Fibroblast of skin of left quadriceps (primary cell): ENCODE data around the gene DPH1.
"Not testable (repeated sequence)": the region's sequence is repeated elsewhere in the genome, so short reads cannot be mapped to it uniquely, and the experiment has no call there.

Experiments
- DNase-seq, 2 experiments: peaks; one replicate each; pipeline ENCODE4 v3.0.0-alpha.2; 2013; ENCODE audit warnings: low read depth in 2 of 2

The DPH1 gene

GRCh38 chr17:2029911-2030778 is at the start of gene DPH1:
TSS of gene DPH1 (plus strand) at chr17:2030153. CDS start at chr17:2030170, 17 bp downstream.
- peak; percentile 71 to 77 for DNase-seq

GRCh38 chr17:1980665-1981250 is 49.2 kb upstream of the DPH1 start:
- DNase-seq: no peak

DNA sequence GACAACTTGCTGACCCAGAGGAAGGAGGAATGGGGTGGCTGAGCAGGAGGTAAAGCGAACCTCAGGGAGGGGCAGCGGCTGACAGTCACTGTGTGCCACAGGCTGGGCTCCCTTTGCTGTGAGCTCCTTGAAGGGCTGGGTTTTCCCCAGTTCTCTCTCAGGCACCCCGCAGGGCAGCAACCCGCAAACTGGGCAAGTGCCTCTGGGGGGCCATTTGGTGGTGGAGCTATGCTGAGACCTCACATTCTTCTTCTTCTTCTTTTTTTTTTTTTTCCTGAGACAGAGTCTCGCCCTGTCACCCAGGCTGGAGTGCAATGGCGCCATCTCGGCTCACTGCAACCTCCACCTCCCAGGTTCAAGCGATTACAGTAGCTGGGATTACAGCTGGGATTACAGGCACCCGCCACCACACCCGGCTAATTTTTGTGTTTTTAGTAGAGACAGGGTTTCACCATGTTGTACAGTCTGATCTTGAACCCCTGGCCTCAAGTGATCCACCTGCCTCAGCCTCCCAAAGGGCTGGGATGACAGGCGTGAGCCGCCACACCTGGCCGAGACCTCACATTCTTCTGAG is 47.1 kb upstream of the DPH1 start:
- DNase-seq: not testable (repeated sequence)

DNA sequence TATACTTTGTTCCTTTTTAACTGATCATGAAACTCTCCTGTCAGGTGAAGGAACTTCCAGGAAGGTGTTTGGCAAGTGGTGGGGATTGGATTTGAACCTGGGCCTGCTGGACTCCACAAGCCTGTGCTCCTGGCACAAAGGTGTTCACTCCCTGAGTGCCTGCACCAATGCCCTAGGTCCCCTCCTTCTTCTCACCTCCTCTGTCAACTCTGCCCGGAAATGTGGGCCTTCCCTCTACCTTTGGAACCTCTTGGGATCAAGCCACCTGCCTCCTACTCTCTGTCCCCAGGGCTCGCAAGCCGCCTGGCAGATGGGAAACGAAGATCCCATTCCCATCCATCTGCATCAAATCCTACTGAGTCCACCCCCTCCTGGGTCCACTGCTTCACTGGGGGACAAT is 44.9 kb upstream of the DPH1 start:
- no peak for DNase-seq

GRCh38 chr17:1985686-1986085 is 44.3 kb upstream of the DPH1 start:
- no peak for DNase-seq

- no peak for DNase-seq
Observed at GRCh38 chr17:1986783-1987451, 43.0 kb upstream of the DPH1 start.

DNA sequence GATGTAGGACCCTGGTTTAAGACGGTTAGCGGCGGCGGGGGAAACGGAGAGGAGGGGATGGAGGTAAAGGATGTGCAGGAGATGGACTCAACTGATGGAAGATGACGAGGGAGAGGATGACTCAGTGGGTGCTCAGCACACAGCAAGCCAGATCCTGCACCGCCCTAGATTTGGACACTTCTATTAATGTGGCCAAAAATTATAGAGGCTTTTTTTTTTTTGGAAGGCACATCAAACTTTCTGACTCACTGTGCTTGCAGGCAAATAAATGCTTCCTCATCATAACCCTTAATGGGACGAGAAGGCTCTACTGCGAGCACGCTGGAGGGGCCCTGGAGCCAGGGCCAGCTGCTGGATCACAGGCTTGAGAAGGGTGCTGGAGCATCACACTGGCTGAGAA is 40.8 kb upstream of the DPH1 start:
- peak; percentile 70 to 72 for DNase-seq

GRCh38 chr17:1992541-1992940 is 37.4 kb upstream of the DPH1 start:
- no peak for DNase-seq

- DNase-seq: no peak
Observed at GRCh38 chr17:1994707-1995106, 35.2 kb upstream of the DPH1 start.

- no peak for DNase-seq
Observed at GRCh38 chr17:1995321-1995892, 34.5 kb upstream of the DPH1 start.

DNA sequence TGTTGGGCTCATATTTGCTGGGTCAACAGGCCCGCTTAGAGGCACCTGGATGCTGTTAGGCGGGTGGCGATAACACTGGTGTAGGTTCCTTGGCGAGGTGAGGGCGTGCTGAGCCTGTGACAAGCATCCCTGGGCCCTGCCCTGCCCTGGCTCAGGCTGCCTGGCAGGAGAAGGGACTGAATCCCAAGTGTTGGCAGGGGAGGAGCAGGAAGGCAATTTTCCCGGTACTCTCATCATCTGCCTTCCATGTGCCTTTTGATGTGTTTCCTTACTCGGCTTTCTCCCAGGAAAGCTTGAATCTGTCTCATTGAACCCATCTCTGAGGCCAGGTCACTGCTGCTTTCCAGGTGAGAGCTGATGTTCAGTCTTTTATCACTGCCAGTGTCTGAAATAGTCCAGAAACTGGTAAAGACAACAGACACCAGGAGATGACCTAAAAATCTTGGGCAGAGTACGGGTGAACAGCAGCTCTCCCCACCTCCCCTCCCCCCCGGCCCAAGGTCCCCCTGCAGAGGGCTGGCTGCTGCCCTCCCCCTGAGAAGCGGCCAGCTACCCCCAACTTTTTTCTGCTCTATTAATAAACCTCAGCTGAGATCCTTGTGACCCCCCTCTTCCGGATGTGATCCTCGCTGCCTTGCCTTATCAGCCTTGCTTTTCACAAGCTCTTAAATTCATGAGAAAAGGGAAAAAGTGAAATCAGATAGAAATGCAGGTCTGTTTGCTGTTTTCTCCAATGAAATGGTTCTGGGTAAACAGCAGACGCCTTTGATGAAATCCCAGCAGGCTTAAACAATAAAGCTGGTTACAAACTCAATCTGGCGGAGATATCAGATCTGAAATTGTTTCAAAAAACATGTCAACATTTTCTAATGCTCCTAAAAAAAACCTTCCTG is 33.8 kb upstream of the DPH1 start:
- DNase-seq: no peak

GRCh38 chr17:1996800-1997288 is 33.1 kb upstream of the DPH1 start:
- DNase-seq: no peak

- DNase-seq: no peak
Observed at GRCh38 chr17:1997289-1997926, 32.5 kb upstream of the DPH1 start.

- no peak for DNase-seq
Observed at GRCh38 chr17:1997927-1998742, 31.8 kb upstream of the DPH1 start.

- DNase-seq: no peak
Observed at GRCh38 chr17:1999557-2000251, 30.2 kb upstream of the DPH1 start.

GRCh38 chr17:2002767-2003329 is 27.1 kb upstream of the DPH1 start:
- no peak for DNase-seq

- no peak for DNase-seq
Observed at GRCh38 chr17:2003525-2003924, 26.4 kb upstream of the DPH1 start.

GRCh38 chr17:2004435-2004952 is 25.5 kb upstream of the DPH1 start:
- DNase-seq: no peak
